Prostate gland (tissue), 2 donors: Measurements from ENCODE around the gene ICAM4. TPM values are rescaled to one million over a fixed set of nuclear protein-coding genes. Genes with fewer than 3 reads are reported as not detected.
"Not testable (repeated sequence)": the region's sequence is repeated elsewhere in the genome, so short reads cannot be mapped to it uniquely, and the experiment has no call there.

Experiments used
- DNase-seq: peaks from one replicate; pipeline ENCODE4 v3.0.0-alpha.2; 2019; ENCODE audit warnings: low spot score
- H3K27ac ChIP-seq, 2 donors: fragments of 200-600 bp; sonication (generic); 2 replicates each; pipeline ENCODE4 v1.5.1; 2017 to 2019
- H3K27me3 ChIP-seq: fragments of 200-600 bp; sonication (generic); replicated peaks from 2 replicates; pipeline ENCODE4 v1.5.1; 2019; ENCODE audit not compliant: insufficient read depth
- H3K36me3 ChIP-seq, 2 donors: fragments of 200-600 bp; sonication (generic); 1 replicate in 1 of 2; 2 replicates in 1 of 2; pipeline versions ENCODE4 v1.5.1 to v1.8.1; 2017 to 2019
- H3K4me1 ChIP-seq: fragments of 200-600 bp; sonication (generic); replicated peaks from 2 replicates; pipeline ENCODE4 v1.5.1; 2019
- H3K4me3 ChIP-seq, 2 donors: fragments of 200-600 bp; sonication (generic); 2 replicates each; pipeline ENCODE4 v1.5.1; 2017 to 2019
- H3K9me3 ChIP-seq: fragments of 200-600 bp; sonication (generic); 2 replicates; pipeline ENCODE4 v1.5.1; 2017
- CTCF ChIP-seq, 4 experiments: fragments of 200-600 bp in 2 of 4; fragments of 450-650 bp in 2 of 4; sonication (generic) in 2 of 4; IDR thresholded peaks; 1 replicate in 3 of 4; 2 replicates in 1 of 4; pipeline ENCODE4 v1.5.1; 2016 to 2019; ENCODE audit warnings: antibody characterized with exemption in 4 of 4, mild to moderate bottlenecking in 2 of 4, moderate library complexity in 2 of 4
- POLR2A ChIP-seq: fragments of 450-650 bp; IDR thresholded peaks from one replicate; pipeline ENCODE4 v1.6.1; 2016; ENCODE audit warnings: antibody characterized with exemption, mild to moderate bottlenecking
- POLR2AphosphoS5 ChIP-seq: sonication (generic); formaldehyde crosslinking; IDR thresholded peaks from one replicate; pipeline ENCODE4 v1.6.1; 2017; ENCODE audit warnings: antibody characterized with exemption
- WGBS: methylation state at CpG from one replicate; pipeline ENCODE4 v1.1.5; 2018; 5-methylcytosine and 5-hydroxymethylcytosine counted together
- intact Hi-C: fragments of 100-400 bp; cut with DNase I; formaldehyde crosslinking; loops from one replicate; pipeline ENCODE4 v1.14.2; 2022
- small RNA-seq, 2 donors: library from RNA; depleted of rRNA; stranded (forward); fragments of <200 nt; gene quantifications; one replicate each; pipeline ENCODE3, GENCODE V24; 2016
- total RNA-seq, 2 donors: library from RNA; depleted of rRNA; stranded (reverse); fragments of >200 nt; gene quantifications; one replicate each; pipeline ENCODE4 v1.1.0, GENCODE V29; 2016

The ICAM4 gene
- total RNA-seq, 2 donors from 2014 or later = 1.0 TPM; not detected in 1

DNA sequence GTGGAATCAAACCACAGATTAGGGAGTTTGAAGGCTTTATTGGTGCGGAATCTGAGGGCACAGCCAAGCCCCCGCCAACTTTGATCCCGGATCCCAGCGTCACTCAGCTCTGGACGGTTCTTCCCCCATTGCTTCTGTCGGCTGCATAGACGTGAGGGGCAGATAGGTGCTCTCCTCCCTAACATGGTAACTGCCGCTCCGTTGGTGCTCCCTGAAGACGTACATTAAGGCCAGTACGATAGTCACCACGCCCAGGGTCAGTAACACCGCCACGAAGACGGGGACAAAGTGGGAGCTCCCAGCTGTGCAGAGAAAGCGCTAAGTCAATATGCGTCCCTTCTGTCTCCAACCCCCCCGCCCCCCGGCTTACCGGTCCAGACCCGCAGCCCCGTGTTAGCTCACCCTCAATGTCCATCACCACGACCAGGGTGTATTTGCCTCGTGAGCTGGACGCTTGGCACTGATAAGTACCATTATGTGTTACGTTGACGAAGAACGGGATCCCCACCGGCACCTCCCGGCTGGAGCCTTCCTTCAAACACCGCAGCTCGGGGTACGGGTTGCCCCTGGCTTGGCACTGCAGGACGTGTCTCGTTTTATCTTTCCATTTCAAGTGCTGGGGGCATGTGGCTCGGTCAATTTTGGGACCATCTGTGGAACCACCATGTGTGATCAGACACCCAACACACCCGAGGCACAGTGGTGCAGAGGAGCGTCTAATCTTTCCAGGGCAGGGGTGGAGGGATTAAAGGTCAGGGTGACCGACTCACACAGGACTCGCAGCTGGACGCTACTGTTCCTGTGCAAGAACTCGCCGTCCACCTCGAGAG lies 47.2 kb downstream of the ICAM4 start:
- intact Hi-C loops = loop anchor here (2.0 kb wide), 1 partner anchor 47 kb away; the partner anchor contains the start of gene TYK2
- peaks cover 13% of the 10 kb centered on the region for H3K4me1 ChIP-seq
- no peaks in the 10 kb centered on the region for H3K27me3 ChIP-seq
- DNase-seq = no peak
- TF ChIP-seq POLR2A (no peak), POLR2AphosphoS5 (no peak), CTCF (IDR thresholded peaks at IDR 0.05) (no peak)
- no peaks in the 10 kb centered on the region for H3K9me3 ChIP-seq
- peak overlapping the region; percentile 87 to 92 for H3K27ac ChIP-seq
- WGBS = 2% methylated on average over 42 of the region's 44 CpGs
- H3K36me3 ChIP-seq = peaks cover 0 to 5% of the 10 kb centered on the region in 2 donors
- H3K4me3 ChIP-seq = peak overlapping the region; percentile 73 to 81

DNA sequence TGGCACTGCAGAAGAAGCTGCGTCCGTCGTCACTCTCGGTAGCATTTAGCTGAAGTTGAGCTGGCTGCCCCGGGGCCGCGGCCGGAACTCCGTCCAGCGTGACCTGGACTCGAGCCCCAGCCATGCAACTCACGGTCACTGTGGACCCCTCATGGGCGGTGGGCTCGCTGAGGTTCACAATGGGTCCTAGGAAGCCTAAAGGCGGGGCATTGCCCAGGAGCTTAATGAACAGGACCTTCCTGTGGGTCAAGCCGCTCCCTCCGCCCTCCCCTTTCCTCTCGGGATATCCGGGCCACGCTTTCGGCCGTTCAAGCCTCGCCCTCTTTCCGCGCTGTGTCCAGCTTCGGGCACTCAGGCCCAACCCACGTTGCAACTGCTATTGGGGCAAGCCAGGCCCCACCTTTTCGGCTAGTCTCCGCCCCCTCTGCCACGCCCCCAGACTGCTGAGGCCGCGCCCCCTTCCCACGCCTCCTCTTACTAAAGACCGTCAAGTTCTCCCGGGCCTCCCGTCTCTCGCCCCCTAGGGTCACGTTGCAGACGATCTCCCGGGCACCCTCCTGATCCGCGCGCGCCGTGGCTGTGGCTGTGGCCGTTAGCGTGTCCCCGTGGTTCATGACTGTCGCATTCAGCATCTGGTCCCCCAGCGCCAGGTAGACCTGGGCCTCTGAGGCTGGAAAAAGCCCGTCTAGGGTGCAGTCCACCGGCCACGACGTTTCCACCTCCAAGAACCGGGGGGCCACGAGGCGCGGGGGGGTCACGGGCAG lies 48.0 kb downstream of the ICAM4 start:
- Histone ChIP-seq H3K9me3 (no peaks in the 10 kb centered on the region), H3K4me3 (peak overlapping the region; percentile 73 to 81), H3K27me3 (no peaks in the 10 kb centered on the region), H3K27ac (peak overlapping the region; percentile 87 to 92), H3K36me3 (peaks cover 0 to under 1% of the 10 kb centered on the region in 2 donors), H3K4me1 (peaks cover 13% of the 10 kb centered on the region)
- intact Hi-C loops = no loop called here
- DNase-seq = peak; percentile 94
- 18% methylated on average over 54 of the region's 59 CpGs for WGBS
- TF ChIP-seq CTCF (IDR thresholded peaks at IDR 0.05) (peak in 1 of 4 experiments; percentile 19), POLR2AphosphoS5 (peak; percentile 94), POLR2A (peak; percentile 55)

DNA sequence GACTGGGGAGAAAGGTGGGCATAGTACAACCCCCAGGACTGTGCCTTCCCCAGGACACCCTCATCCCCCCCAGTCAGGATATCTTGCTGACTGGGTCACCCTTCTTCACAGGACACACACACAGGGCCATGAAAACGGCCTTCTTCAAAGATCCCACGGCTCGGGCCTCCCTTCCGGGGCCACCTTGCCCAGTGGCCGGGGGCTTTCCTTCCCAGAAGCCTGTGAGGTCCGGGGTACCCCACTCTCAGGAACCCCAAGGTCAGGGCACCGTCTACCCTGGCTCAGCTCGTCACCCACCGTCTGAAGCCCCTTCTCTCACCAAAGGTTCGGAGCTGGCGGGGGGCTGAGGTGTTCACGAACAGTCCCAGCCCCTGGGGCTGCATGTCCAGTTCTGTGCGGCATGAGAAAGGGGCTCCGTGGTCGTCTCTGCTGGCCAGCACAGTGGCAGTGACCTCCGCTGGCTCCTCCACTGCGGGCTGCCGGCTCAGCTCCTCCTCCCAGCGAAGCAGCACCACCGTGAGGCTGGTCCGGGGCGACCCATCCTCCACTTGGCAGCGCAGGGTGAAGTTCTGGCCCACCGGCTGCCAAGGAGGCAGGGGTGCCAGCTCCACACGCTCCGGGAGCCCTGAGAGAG lies 48.7 kb downstream of the ICAM4 start:
- 65% methylated on average over 24 of the region's 26 CpGs for WGBS
- Histone ChIP-seq H3K9me3 (no peaks in the 10 kb centered on the region), H3K36me3 (no peaks in the 10 kb centered on the region), H3K27me3 (no peaks in the 10 kb centered on the region), H3K4me3 (peak overlapping the region in 1 of 2 donors; percentile 81), H3K27ac (peak overlapping the region; percentile 87 to 92), H3K4me1 (peaks cover 13% of the 10 kb centered on the region)
- no peak for DNase-seq
- TF ChIP-seq POLR2A (no peak), CTCF (IDR thresholded peaks at IDR 0.05) (no peak), POLR2AphosphoS5 (no peak)
- intact Hi-C loops = no loop called here

GRCh38 chr19:10336725-10337124 lies 50.0 kb downstream of the ICAM4 start:
- H3K36me3 ChIP-seq, DNase-seq, H3K27ac ChIP-seq, H3K27me3 ChIP-seq, H3K9me3 ChIP-seq, H3K4me3 ChIP-seq, intact Hi-C loops: not testable (repeated sequence)
- peaks cover 13% of the 10 kb centered on the region for H3K4me1 ChIP-seq
- 94% methylated on average over 9 of the region's 9 CpGs for WGBS

Small RNA genes lying within 50 kb of the gene (small RNA-seq; reads per million reads assigned to genes)
- gene AC011511.1 (0 reads per million in 2 donors), gene AC011511.4 (0 reads per million in 2 donors)

Other genes with a start within 250 kb of the ICAM4 start
- 10 to 100 TPM; 23.5 to 36.0 TPM for gene SHFL, start 200.6 kb upstream of the ICAM4 start, total RNA-seq
- gene ANGPTL6, start 184.3 kb upstream of the ICAM4 start, total RNA-seq = 1 to 10 TPM in 1 of 2 donors, not detected in 1; 2.4 TPM
- 10 to 100 TPM; 27.6 to 47.2 TPM for gene PPAN, start 180.6 kb upstream of the ICAM4 start, total RNA-seq
- 10 to 100 TPM in 1 of 2 donors, 1 to 10 TPM in 1; 9.2 to 20.8 TPM for gene P2RY11, start 175.3 kb upstream of the ICAM4 start, total RNA-seq
- gene EIF3G, start 167.1 kb upstream of the ICAM4 start, total RNA-seq = 100 to 1,000 TPM; 264 to 300 TPM
- 10 to 100 TPM; 29.9 to 50.0 TPM for gene DNMT1, start 92.0 kb upstream of the ICAM4 start, total RNA-seq
- 1 to 10 TPM; 4.5 to 8.5 TPM for gene S1PR2, start 55.6 kb upstream of the ICAM4 start, total RNA-seq
- gene MRPL4, start 34.7 kb upstream of the ICAM4 start, total RNA-seq = 10 to 100 TPM; 72.6 to 75.6 TPM
- 10 to 100 TPM in 1 of 2 donors, 1 to 10 TPM in 1; 8.9 to 25.1 TPM for gene ICAM1, start 15.8 kb upstream of the ICAM4 start, total RNA-seq
- gene ICAM5, start 3.0 kb downstream of the ICAM4 start, total RNA-seq = 1 to 10 TPM in 1 of 2 donors, not detected in 1; 7.1 TPM
- 10 to 100 TPM in 1 of 2 donors, 1 to 10 TPM in 1; 5.0 to 12.3 TPM for gene ZGLP1, start 22.9 kb downstream of the ICAM4 start, total RNA-seq
- 10 to 100 TPM; 20.9 to 29.9 TPM for gene FDX2, start 29.1 kb downstream of the ICAM4 start, total RNA-seq
- 10 to 100 TPM; 50.2 to 53.2 TPM for gene RAVER1, start 46.6 kb downstream of the ICAM4 start, total RNA-seq
- 1 to 10 TPM; 6.4 to 6.5 TPM for gene ICAM3, start 52.7 kb downstream of the ICAM4 start, total RNA-seq
- 100 to 1,000 TPM in 1 of 2 donors, 10 to 100 TPM in 1; 90.8 to 161 TPM for gene TYK2, start 93.6 kb downstream of the ICAM4 start, total RNA-seq
- 100 to 1,000 TPM; 135 to 159 TPM for gene CDC37, start 116.6 kb downstream of the ICAM4 start, total RNA-seq
- gene PDE4A, start 133.6 kb downstream of the ICAM4 start, total RNA-seq = 10 to 100 TPM; 14.5 to 15.1 TPM
- 10 to 100 TPM; 93.4 to 94.2 TPM for gene KEAP1, start 216.4 kb downstream of the ICAM4 start, total RNA-seq
- gene S1PR5, start 230.5 kb downstream of the ICAM4 start, total RNA-seq = 10 to 100 TPM in 1 of 2 donors, 1 to 10 TPM in 1; 3.4 to 17.0 TPM